Measurements from ENCODE around the gene TRIM5.
"Not testable (repeated sequence)": the region's sequence is repeated elsewhere in the genome, so short reads cannot be mapped to it uniquely, and the experiment has no call there.

TRIM5 gene

DNA sequence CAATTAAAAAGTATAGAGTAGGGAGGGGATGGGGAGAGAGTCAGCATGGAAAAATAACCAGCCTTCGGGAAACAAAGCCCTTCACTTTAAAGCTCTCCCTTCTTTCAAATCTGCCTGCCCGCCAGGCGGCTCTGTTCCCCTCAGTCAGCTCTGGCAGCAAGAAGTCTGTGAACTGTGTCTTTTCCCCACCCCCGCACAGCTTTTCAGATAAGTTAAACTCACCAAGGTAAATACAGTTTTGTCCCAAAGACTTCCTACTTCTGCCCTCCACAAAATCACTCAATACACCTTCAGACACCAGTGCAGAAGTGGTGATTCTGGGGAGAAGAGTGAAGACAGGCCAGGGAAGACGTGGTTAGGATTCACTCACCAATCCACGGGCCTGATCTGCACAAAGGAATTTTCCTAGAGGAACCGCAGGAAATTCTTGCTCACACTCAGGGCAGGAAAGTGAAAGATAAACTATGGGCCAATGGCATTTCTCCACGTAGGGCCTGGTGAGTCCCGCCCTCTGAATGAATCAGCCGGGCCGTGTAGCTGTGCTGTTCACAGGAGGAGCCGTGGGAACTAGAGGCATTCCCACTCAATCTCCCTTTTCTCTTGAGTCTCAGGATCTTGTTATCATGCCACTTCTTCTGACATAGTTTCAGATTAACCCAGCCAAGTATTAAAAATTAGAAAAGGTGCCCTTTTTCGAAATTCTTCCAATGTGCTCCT lies at the start of gene TRIM5:
Gene TRIM5 (minus strand): TSS at position 429 of the 717 bp plus-strand sequence. CDS start 4,897 bp downstream, outside the sequence.
- peak; percentile 84 for DNase-seq

DNA sequence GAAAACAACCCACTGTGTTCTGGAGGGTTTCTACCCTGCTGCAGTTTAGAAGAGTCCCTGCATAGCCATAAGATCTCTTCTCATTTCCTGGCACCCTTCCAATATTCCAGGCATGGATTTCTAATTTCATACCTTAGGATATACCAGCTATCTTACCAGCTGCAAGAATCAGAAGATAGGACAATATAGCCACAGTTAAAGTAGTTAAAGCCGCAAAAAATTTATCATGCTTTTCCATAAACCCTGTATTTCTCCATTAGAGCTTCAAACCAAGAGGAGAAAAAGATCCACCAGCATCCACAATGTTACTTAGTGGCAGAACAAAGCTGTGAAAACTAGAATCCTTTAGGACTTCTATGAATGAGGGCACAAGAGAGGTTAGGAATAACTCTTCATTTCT lies 42.8 kb upstream of the TRIM5 start:
- no peak for DNase-seq

DNA sequence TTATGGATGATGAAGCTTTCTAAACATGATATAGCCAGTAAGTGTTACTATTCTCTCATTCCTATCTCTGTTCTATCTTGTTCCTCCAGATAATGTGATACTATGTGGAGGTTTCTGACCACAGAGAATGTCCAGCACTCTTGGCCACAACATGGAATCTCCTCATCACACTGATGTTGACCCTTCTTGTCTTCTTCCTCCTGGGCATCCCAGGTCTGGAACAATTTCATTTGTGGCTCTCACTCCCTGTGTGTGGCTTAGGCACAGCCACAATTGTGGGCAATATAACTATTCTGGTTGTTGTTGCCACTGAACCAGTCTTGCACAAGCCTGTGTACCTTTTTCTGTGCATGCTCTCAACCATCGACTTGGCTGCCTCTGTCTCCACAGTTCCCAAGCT lies 41.5 kb upstream of the TRIM5 start:
- no peak for DNase-seq

DNA sequence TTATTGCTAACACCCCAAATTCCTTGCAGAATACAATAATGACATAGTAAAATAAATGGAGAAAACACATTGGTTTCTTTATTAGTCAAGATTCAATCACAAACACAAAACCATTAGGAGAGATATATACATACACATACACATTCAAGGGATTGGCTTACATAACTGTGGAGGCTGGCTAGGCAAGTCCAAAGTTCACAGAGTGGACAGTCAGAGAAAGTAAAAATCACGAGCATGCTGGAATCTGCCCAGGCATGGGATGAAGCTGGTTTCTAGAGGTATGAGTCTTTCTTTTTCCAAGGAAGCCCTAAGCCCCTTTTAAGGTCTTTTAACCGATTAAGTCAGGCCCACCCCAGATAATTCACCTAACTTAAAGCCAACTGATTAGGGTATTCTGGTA lies 37.7 kb upstream of the TRIM5 start:
- DNase-seq, result no peak

GRCh38 chr11:5719703-5720495 lies 35.0 kb upstream of the TRIM5 start:
- DNase-seq, result no peak

DNA sequence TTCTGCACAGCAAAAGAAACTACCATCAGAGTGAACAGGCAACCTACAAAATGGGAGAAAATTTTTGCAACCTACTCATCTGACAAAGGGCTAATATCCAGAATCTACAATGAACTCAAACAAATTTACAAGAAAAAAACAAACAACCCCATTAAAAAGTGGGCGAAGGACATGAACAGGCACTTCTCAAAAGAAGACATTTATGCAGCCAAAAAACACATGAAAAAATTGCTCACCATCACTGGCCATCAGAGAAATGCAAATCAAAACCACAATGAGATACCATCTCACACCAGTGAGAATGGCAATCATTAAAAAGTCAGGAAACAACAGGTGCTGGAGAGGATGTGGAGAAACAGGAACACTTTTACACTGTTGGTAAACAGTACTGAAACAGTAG lies 31.6 kb upstream of the TRIM5 start:
- DNase-seq, result not testable (repeated sequence)

DNA sequence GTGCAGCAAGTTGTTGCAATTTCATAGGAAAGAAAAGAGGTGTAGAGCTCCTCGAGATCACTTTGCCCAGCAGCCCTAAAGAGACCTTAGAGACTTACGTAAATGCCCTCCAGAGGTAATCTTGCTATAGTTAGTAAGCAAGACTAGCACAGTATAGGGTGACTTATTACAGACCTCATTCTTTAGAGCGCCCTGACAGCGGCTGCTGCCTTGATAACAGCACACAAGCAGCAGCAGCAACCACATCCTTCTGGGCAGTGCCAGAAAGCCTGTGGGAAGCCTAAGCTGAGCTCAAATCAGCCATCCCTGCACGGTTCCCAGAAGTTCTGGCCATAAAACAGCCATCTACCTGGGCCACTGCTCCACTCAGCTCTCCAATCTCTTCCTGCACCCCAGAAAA lies 28.8 kb upstream of the TRIM5 start:
- no peak for DNase-seq

- no peak for DNase-seq
These were observed 27.6 kb upstream of the TRIM5 start for GRCh38 chr11:5712507-5712906.

- no peak for DNase-seq
These were observed 20.8 kb upstream of the TRIM5 start for GRCh38 chr11:5705688-5706087.

GRCh38 chr11:5703741-5704536 lies 19.1 kb upstream of the TRIM5 start:
- no peak for DNase-seq

DNA sequence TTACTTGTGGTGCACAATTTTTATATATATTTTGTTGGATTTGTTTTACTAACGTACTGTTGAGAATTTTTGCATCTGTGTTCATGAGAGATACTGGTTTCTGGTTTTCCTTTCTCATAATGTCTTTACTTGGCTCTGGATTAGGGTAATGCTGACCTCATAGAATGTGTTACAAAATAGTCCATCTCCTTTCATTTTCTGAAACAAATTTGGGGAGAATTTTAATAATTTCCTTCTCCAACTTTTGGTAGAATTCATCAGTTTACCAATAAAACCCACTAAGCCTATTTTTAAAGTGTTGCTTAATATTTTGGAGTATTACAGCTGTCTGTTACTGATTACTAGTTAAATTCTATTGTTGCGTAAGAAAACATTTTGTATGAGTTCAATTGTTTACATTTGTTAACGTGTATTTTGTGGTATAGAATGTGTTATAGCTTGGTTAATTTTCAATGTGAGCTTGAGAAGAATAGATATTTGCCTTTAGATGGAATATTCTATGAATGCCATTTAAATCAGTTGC lies 16.2 kb upstream of the TRIM5 start:
- no peak for DNase-seq

DNA sequence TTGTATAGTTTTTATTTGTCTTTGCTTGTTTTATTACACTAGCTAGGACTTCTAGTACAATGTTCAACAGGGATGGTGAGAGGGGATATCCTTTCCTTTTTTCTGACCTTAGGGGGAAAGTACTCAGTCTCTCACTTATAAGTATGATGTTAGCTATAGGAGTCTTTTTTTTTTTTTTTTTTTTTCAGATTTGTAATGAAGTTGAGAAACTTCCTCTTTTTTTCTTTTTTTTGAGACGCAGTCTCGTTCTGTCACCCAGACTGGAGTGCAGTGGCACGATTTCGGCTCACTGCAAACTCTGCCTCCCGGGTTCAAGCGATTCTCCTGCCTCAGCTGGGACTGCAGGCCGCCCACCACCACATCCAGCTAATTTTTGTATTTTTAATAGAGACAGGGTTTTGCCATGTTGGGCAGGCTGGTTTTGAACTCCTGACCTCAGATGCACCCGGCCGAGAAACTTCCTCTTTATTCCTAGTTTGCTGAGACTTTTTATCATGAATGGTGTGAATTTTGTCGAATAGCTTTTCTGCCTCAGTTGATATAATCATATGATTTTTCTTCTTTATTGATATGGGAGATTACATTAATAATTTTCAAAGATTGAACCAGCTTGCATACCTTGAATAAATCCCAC lies 15.7 kb upstream of the TRIM5 start:
- no peak for DNase-seq

GRCh38 chr11:5698281-5698680 lies 13.4 kb upstream of the TRIM5 start:
- DNase-seq, result no peak

GRCh38 chr11:5696210-5696609 lies 11.3 kb upstream of the TRIM5 start:
- no peak for DNase-seq

- DNase-seq, result no peak
These were observed 10.7 kb upstream of the TRIM5 start for GRCh38 chr11:5695580-5695979.

DNA sequence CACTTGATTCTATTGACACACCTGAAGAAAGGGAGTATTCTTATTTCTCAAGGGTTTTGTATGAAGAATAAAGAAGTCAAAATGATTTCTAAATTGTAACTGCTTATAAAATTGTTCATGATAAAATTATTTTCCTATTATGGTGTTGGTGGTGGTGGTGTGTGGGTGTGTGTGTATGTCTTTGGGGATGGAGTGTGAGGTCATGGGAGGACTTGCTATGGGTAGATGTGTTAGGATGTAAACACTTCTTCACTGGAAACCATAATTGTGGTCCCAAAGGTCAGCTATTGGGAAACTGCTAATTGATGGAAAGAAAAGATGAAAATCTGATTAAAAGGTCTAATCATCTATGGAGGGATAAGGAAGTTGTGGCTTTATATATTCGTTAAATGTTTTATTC lies 9.8 kb upstream of the TRIM5 start:
- no peak for DNase-seq

DNA sequence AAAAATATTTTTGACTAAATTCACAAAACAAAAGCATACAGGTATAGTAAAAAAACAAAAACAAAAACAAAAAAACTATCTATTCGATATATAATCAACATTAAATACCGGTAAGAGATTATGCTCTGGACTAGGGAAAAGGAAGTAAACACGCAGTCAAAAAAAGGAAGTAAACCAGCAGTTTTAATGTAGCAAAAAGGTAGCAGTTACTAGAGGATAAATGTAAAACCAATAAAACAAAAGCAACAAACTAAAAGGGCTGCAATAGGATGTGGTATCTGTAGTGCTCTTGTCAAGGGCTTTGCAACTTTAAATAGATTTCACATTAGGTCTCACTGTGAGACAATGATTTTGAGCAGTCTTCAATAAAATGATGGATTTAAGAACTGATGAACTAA lies 7.1 kb upstream of the TRIM5 start:
- DNase-seq, result no peak

- DNase-seq, result not testable (repeated sequence)
These were observed 6.5 kb upstream of the TRIM5 start for GRCh38 chr11:5691238-5691963.

DNA sequence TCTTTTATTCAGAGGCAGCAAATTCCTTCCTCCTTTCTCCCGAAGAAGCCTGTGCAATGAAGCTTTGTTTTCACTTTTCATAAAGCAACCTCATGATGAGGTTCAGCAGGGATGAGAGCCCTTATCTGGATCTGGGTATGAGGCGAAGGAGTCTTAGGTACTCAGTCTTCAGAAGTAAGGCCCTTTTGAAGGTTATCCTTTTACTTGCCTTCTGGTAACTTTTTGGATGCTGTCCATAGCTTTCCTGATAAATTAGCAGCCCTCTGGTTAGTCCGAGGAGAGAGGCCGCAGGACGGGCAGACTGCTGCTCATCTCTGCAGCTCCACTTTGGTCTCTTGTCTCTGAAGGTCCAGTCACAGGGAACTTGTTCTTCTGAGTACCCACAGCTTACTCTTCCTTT lies 5.9 kb upstream of the TRIM5 start:
- no peak for DNase-seq

DNA sequence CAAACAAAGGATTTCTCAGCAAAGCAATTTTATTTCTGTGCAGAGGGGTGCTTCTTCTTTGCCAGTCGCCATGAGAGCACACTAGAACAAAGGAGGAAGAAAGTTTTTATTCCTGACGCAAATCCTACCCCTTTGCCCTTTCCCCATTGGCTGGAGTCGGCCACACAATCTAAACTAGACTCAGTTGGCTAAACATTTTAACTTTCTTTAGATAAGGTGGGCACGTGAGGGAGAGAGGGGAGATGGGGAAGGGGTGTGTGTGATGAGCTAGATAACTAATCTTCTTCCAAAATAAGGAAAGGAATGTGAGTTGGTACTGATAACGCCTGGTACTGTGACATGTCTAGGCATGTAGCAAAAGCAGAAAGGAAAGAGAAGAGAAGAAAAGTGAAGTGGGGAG lies 5.3 kb upstream of the TRIM5 start:
- no peak for DNase-seq

DNA sequence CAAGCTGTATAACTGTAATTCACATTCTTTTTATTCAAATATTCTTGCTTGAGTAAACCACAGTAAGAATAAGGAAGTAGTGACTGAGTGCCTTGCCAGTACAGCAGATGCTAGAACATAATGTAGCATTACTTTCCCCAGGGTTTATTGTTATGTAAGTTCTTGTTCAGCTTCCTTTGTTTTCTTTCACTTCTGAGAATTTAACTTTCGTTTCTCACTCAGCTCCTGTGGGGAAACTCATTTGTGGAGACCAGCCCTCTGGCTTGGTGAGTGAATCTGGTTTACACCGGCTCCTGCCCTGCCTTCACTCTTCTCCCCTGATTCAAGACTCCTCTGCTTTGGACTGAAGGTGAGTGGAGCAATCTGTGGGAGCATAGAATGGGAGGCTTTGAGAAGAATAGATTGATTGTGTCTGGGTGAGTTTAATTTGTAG lies 4.7 kb upstream of the TRIM5 start, which contains the start of gene TRIM22:
Gene TRIM22 (plus strand): TSS at position 240 of the 433 bp plus-strand sequence. CDS start 6,443 bp downstream, outside the sequence.
- peak; percentile 57 for DNase-seq

DNA sequence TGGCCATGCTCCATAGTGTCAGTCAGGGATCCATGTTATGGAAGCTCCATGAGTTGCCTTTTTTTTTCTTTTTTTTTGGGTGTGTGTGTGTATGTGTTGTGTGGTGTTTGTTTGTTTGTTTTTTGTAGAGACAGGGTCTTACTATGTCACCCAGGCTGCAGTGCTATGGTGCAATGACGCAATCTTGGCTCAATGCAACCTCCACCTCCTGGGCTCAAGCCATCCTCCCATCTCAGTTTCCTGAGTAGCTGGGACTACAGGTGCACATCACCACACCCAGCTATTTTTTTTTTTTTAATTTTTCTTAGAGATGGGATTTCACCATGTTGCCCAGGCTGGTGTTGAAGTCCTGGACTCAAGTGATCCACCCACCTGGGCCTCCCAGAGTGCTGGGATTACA lies 3.6 kb upstream of the TRIM5 start:
- no peak for DNase-seq
